SKM-1 treated with dmso at 0.1 percent for 144 hours (cell line): ENCODE measurements around the gene MGAT4B.
"Not testable (repeated sequence)": the region's sequence is repeated elsewhere in the genome, so short reads cannot be mapped to it uniquely, and the experiment has no call there.

Experiments
- DNase-seq: peaks from one replicate; lab custom pipeline; 2025; ENCODE audit not compliant: unreplicated experiment; lab: John Stamatoyannopoulos, UW

Gene MGAT4B

DNA sequence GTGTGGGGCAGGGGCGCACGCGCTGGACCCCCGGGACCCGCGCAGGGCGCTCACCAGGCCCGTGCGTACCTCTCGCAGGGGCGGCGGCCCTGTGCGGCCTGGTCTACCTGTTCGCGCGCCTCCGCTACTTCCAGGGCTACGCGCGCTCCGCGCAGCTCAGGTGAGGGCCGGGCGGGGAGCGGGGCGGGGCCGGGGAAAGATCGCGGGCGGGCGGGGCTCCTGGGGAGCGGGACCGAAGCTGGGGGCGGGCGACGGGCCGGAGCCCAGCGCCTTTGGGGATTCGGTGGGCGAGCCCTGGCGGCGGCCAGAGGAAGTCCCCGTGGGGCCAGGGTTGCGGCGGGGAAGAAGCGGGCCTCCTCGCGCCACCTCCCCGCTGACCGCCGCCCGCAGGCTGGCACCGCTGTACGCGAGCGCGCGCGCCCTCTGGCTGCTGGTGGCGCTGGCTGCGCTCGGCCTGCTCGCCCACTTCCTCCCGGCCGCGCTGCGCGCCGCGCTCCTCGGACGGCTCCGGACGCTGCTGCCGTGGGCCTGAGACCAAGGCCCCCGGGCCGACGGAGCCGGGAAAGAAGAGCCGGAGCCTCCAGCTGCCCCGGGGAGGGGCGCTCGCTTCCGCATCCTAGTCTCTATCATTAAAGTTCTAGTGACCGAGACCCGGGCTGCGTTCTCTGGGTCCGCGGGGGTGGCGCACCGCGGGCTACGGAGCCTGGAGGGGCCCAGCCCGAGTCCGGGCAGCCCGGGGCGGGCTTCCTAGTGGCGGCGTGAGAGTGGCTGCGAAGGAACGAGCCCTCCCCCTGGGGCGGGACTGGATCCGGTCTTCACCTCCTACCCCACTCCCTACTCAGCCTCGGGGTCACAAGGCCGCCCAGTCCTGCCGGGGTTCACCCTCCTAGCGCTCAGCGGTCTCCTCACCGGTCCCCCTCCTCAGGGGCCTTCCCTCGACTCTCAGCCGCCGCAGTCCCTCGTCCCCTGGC, 10.5 kb downstream of the MGAT4B start:
- peak; percentile 76 for DNase-seq

DNA sequence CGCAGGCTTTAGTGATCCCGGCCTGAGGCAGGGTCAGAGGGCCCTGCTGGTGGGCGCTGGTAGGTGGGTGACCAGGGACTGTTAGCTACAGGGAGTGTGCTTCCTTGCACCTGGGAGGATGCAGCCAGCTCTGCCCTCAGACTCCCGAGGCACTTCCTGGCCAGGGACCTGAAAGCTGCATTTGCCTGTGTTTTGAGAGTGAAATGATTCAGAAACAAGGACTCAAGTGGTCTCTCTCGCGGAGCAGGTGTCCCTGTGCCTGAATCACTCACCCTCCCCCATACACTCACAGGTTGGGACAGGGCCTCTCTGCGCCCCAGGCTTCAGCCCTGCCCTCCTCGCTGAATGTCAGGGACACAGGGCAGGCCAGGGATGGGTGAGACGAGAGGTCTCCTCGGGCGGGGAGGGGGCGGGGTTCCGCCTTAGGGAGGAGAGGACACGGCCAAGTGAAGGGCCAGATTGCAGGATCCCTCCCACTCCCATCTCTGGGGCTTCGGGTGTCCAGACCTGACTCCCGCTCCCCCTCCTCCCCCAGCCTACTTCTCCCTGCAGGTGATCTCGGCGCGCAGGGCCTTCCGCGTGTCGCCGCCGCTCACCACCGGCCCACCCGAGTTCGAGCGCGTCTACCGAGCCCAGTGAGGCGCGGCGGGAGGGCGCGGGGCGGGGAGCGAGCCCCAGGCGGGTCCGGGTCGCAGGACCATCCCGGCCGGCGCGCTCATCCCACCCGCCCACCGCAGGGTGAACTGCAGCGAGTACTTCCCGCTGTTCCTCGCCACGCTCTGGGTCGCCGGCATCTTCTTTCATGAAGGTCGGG, 11.4 kb downstream of the MGAT4B start:
- no peak for DNase-seq

DNA sequence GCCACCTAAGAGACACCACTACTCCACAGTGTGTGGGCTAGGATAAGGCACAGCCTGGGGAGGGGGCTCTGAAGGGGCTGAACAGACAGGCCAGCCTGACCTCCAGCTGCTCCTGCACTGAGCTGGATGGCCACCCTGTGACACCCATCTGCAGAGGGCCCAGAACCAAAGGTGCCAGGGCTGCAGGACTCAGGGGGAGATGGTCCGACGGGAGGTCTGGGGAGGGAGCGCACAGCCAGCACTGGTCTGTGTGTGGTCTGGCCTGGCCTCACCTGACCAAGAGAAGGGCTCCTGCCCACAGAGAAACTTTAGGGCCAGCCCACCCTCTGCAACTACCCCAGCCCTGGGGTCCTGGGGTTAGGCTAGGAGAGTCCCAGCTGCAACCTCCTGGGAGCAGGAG, 12.1 kb downstream of the MGAT4B start:
- DNase-seq, result no peak

DNA sequence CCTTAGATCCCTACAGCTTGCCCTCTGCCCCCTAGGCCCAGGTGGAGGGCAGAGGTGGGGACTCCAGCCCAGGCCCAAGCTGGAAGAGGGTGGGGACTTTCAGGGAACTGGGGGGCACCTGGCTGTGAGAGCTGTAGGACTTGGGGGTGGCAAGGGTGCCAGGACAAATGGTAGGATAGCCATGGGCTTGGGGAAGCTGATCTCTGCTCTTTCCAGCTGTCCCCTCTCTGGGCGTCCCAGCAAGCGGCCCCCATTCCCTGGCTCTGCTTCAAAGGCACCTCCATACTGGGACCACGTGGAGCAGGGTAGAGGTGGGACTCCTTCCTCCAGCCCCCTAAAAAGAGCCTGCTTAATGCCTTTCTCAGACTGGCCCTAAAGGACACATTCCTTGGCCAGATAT, 12.5 kb downstream of the MGAT4B start:
- no peak for DNase-seq

DNA sequence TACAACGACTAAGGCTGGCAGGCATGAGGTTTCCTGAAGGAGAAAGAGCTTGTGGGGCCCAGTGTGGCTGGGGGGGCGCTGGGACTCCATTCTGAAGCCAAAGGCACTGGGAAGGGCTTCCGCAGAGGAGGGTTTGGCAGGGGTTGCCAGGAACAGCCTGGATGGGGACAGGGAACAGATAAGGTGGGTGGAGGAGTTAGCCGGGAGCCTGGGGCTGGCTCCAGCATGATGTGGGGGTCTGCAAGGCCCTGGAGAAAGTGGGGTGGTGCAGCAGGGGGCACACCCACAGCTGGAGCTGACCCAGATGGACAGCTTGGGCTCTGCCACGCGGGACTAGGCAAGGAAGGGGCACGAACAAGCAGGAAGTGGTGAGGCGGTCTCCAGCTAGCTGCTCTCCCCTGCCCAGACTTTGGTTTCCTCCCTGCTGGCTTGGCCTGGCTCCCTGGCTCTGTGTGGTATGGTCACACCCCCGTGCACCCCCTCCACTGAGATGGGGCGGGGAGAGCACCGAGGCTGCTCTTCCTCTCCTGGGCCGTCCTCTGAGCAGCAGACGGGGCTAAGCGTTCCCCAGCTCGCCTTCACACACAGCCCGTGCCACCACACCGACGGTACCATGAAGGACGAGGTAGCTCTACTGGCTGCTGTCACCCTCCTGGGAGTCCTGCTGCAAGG, 13.1 kb downstream of the MGAT4B start, which contains the start of gene LTC4S:
TSS of gene LTC4S (plus strand) at position 519 of the 672 bp plus-strand sequence. CDS start at position 614, 95 bp downstream.
- peak; percentile 90 for DNase-seq

DNA sequence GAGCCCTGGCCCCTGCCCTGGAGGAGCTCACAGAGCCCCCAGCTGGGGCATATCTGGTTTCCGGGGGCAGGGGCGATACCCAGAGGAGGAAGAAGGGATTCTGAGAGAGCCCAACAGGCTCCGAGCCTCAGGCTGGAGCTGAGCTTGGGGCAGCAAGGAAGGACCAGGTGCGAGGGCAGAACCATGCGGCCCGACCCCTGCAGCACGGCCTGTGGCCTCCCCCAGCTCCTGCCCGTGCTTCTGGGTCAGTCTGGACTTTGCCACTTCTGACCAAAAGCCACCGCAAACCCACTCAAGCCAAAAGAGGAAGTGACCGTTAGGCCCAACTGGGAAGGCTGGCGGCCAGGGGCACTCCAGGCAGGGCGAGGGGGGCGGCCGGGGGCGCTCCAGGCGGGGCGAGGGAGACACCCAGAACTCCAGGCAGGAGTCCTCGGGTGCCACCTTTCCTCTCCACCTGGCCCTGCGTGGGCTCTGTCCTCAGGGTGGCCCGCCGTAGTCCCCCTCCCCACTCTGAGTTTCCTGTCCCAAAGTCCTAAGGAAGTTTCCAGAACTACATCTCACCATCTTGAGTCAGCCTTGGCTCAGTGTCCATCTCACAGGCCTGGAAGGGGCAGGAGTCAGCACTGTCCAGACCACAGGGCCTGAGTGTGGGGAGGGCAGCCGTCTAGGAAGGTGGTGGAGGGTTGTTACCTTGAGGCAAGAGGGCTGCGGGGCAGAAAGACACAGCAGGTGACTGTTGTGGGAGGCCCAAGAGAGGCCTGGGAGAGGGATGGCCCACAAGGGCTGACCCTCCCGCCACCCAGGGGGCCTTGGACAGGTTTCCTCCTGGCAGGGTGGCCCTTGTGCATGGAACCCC, 13.8 kb downstream of the MGAT4B start:
- peak; percentile 16 for DNase-seq

DNA sequence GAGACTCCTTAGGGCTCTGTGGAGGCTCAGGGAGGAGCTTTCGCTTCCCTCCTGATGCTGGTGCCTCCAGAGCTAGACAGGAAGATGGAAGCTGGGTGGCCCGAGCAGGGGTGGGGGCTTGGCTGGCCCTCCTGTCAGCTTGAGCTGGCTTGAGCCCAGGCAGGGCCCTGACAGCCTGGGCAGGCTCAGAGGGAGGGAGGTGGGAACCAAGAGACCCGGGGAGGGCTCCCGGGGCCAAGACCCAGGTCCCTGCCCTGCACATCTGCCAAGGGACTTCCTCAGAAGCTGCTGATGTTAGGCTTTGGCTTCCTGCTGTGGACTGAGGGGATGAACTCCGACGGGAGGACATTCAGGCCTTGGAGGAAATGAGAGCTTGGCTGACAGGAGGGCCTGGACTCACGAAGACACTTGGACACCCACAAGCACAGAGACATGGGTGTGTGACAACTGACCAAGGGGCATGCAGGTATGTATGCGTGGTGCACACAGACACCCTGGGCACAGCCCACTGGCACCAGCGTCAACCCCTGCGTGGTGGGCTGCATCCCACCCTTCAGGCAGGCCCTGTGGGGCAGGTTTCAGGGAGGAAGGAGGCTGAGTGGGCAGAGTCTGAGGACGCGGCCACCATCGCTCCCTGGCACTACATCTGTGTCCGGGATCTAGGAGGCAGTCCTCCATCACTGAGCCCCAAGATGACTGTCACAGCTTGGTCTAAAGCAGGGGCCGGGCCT, 14.6 kb downstream of the MGAT4B start:
- DNase-seq, result no peak

DNA sequence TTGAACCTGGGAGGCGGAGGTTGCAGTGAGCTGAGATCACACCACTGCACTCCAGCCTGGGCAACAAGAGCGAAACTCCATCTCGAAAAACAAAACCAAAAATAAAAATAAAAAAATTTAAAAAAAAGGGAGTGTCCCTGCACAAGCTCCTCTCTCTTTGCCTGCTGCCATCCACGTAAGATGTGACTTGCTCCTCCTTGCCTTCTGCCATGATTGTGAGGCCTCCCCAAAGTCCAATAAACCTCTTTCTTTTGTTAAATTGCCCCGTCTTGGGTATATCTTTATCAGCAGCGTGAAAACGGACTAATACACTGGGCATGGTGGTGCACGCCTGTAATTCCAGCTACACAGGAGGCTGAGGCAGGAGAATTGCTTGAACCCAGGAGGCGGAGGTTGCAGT, 17.4 kb downstream of the MGAT4B start:
- DNase-seq, result not testable (repeated sequence)

DNA sequence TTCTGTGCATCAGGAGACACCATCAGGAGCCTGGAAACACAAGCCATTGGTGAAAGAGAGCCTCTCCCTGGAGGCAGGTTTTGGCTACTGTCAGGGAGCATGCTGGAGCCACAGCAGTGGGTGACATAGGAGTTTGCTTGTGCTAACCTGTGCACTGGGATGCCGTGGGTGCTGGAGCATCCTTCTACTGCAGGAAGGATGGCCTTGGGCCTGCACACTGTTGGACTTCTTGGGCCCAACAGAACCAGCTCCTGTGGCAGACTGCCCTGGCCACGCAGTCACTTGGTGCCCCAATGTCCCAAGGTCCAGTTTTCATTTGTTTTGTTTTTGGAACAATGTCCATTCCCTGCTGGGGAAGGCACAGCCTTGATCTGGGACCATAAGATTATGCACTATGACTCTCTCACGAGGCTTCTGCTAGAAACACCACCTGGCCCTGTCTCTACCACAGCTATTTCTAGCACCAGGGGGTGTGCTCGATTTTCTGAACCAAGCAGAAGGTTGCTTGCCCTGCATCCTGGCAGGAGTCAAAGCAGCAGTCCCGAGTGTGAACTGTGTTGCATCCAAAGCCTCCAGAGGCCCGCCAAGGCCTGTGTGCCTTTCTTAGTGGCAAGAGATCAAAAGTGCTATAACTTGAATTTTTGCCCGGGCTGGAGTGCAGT, 18.3 kb downstream of the MGAT4B start:
- no peak for DNase-seq

DNA sequence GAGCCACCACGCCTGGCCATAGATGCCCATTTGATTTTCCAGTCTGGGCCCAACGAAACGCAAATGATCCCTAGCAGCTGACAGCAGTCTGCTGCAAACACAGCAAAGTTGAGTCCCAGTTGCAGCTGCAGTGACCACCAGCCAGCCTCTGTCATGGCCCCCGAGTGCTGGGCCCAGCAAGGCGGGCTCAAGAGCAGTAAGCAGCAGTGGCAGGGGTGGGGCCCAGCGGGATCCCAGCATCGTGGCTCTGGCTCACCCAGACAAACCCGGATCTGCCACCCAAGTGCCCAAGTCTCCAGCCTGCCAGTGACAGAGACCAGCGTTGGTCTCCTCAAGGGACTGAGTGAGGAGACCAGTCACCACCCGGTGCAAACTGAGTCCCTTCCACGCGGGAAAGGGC, 19.8 kb downstream of the MGAT4B start:
- no peak for DNase-seq

DNA sequence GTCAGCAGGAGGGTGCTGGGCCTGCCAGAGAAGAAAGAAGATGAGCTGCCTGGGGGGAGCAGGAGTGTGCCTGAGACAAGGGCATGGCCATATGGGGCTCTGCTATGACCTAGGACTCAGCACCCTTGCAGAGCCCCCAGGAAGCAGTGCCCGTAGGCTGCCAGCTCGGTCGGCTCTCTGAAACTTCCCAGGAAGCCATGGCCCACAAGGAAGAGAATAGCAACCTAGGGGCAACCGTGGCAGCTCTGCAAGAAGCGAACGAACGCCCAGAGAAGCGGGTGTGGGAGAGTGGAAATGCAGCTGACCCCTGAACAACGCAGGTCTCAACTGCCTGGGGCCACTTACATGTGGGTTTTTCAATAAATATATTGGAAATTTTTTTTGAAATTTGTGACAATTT, 23.5 kb downstream of the MGAT4B start:
- no peak for DNase-seq

DNA sequence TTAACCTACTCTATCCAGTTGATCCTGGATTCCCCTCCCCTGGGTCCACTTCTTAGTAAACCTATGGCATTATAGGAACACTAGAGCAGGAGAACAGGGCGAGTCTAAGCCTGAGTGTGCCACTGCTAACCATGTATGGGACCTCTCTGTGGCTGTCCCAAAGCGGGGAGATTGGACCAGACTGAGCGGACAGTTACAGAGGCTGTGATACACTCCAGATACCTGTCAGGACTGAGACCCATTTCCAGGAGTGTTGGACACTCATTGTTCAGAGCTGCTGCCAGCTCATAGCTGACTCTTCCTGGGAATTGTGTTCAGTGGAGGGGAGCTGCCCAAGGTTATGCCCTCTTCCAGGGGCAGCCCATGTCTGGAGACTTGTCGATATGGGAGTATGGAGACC, 24.8 kb downstream of the MGAT4B start:
- no peak for DNase-seq

DNA sequence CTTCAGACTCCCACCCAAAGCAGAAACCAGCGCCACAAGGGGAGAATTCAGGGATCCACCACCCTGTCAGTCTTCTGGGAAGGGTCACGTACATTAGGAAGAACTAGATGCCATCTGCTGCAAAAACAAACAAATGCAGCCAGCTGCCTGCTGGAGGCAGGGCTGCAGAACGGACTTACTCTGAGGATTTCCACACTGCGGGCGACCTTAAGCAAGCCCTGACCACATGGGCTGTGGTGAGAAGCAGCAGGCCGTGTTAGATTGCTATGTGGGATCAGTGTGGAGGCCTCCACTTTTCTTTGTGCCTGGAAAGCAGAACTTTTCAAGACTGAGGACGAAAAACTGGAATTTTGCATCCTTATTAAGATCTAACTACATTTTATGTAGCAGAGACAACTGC, 26.3 kb downstream of the MGAT4B start:
- peak; percentile 86 for DNase-seq

DNA sequence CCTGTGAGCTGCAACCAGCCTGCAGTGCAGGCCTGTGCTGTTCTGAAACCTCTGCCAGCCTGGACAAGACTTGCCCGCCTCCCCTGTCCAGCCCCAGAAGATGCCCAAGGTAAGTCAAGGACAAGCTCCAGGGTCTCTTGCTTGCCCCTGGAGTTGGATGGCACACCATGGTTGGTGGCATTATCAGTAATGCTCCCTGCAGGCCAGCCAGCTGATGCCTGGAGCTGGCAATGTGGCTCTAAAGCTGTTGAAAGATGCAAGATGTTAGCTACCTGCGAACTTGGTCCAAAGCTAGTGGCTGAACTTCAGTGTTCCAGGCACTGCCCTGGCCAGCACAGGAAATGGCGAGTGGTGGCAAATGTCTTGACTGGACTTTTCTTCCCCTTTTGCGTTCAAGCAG, 26.8 kb downstream of the MGAT4B start:
- DNase-seq, result no peak

DNA sequence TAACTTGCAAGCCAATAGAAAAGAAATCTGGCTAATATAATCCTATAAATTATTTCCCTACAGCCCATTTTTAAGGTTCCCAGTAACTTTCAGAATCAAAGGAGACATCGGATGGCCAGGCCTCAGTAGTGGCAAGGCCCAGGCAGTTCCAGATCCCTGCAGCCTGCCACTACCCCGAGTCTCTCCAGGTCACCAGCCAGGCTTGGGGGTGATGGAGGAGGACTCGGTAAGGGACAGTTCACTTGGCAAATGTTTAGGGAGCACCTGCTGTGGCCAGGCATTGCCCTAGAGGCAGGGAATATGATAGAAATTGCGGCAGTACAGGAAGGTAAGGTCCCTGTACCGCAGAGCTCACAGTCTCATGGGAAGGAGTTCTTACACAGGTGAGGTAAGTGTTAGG, 28.1 kb downstream of the MGAT4B start:
- no peak for DNase-seq

DNA sequence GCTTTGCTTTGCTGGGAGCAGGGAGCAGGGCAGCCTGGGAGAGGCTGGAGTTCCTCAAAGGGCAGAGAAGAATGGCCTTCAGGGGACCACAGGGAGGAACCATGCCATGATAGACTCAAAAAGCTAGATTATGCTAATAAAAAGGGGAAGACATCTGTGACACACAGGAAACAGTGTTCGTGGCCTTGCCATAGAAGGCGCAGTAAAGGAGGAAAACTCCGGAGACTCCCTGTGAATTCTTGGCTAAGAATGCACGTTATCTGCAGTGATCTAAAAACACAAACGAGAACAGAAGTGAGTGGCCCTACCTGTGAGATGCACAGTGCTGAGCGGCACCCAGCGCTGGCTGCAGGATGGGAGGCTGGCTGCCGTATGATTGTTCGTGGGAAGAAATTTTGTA, 28.8 kb downstream of the MGAT4B start:
- peak; percentile 36 for DNase-seq

DNA sequence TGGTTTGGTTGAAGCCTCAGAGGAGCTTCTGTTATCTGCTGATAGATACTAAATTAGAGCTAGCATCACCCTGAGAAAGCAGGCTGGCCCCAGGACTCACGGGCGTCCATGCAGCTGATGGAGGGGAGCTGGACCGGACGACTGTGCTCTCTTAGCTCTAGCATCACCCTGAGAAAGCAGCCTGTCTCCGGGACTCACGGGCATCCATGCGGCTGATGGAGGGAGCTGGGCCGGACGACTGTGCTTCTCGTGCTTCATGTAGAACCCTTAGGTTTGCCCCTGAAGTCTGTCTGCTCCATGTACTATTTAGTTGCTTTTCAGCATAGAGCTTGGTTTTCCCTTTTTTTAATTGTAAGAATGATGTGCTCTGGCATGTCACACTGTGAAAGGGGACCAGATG, 29.2 kb downstream of the MGAT4B start:
- DNase-seq, result no peak

DNA sequence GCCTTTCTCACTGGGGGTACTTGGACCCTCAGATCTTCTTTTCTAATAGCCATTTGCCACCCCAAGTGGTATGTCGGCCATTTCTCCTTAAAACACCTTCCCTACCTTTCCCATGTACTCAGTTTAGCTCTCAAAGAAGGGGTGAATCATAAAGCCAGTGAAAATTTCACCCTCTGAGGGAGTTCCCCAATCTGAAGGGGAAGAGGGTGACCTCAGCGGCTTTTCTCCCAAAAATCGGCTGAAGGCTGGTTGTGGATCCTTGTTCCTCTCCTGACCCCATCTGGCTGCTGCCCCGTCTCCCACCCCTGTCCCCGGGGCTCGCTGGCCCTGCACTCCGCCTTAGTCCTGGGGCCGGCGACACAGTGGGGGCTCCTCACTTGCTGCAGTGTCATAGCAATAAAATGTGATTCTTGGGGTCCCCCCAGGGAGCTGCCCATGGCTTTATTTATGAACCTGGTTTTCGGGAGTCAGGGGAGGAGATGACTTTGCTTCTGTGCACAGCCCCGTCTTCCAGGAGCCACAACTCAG, 30.2 kb downstream of the MGAT4B start:
- DNase-seq, result no peak

DNA sequence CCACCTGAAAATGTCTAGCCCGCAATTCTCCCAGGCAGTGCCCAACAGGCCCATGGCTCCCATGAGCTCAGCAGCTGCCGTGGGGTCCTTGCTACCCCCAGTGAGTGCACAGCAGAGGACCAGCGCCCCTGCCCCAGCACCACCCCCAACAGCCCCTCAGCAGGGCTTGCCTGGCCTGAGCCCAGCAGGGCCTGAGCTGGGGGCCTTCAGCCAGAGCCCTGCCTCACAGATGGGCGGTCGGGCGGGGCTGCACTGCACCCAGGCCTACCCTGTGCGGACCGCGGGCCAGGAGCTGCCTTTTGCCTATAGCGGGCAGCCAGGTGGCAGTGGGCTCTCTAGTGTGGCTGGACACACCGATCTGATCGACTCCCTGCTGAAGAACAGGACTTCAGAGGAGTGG, 32.2 kb downstream of the MGAT4B start:
- no peak for DNase-seq
